Measurements from ENCODE around the gene IL17RA.

Gene IL17RA

GRCh38 chr22:17083811-17084441, 874 bp upstream of the IL17RA start:
- no peak for DNase-seq

- no peak for DNase-seq
These were observed 729 bp downstream of the IL17RA start for GRCh38 chr22:17085277-17086181.

GRCh38 chr22:17086296-17086695, 1.5 kb downstream of the IL17RA start:
- DNase-seq = no peak

- DNase-seq = no peak
These were observed 2.1 kb downstream of the IL17RA start for GRCh38 chr22:17086788-17087497.

- DNase-seq = no peak
These were observed 2.8 kb downstream of the IL17RA start for GRCh38 chr22:17087498-17088131.

- no peak for DNase-seq
These were observed 5.8 kb downstream of the IL17RA start for GRCh38 chr22:17090550-17090949.

GRCh38 chr22:17091851-17092250, 7.1 kb downstream of the IL17RA start:
- no peak for DNase-seq

GRCh38 chr22:17093081-17093480, 8.3 kb downstream of the IL17RA start:
- no peak for DNase-seq

GRCh38 chr22:17095538-17095937, 10.7 kb downstream of the IL17RA start:
- no peak for DNase-seq

- DNase-seq = no peak
These were observed 11.3 kb downstream of the IL17RA start for GRCh38 chr22:17096071-17096470.

- DNase-seq = no peak
These were observed 12.3 kb downstream of the IL17RA start for GRCh38 chr22:17097062-17097461.

GRCh38 chr22:17097701-17098100, 12.9 kb downstream of the IL17RA start:
- no peak for DNase-seq

GRCh38 chr22:17098379-17098819, 13.6 kb downstream of the IL17RA start:
- no peak for DNase-seq

GRCh38 chr22:17100621-17101020, 15.8 kb downstream of the IL17RA start:
- DNase-seq = no peak

GRCh38 chr22:17101475-17102296, 16.9 kb downstream of the IL17RA start:
- no peak for DNase-seq

GRCh38 chr22:17102297-17102667, 17.5 kb downstream of the IL17RA start:
- DNase-seq = no peak

- DNase-seq = no peak
These were observed 18.6 kb downstream of the IL17RA start for GRCh38 chr22:17103351-17103750.

- no peak for DNase-seq
These were observed 19.6 kb downstream of the IL17RA start for GRCh38 chr22:17104336-17104935.

- DNase-seq = no peak
These were observed 20.6 kb downstream of the IL17RA start for GRCh38 chr22:17105143-17106129.

- DNase-seq = no peak
These were observed 21.5 kb downstream of the IL17RA start for GRCh38 chr22:17106161-17106784.

Measured in NCI-H1105 (cell line).